ENCODE measurements around the gene WWP2.
"Not testable (repeated sequence)": the region's sequence is repeated elsewhere in the genome, so short reads cannot be mapped to it uniquely, and the experiment has no call there.

The WWP2 gene

DNA sequence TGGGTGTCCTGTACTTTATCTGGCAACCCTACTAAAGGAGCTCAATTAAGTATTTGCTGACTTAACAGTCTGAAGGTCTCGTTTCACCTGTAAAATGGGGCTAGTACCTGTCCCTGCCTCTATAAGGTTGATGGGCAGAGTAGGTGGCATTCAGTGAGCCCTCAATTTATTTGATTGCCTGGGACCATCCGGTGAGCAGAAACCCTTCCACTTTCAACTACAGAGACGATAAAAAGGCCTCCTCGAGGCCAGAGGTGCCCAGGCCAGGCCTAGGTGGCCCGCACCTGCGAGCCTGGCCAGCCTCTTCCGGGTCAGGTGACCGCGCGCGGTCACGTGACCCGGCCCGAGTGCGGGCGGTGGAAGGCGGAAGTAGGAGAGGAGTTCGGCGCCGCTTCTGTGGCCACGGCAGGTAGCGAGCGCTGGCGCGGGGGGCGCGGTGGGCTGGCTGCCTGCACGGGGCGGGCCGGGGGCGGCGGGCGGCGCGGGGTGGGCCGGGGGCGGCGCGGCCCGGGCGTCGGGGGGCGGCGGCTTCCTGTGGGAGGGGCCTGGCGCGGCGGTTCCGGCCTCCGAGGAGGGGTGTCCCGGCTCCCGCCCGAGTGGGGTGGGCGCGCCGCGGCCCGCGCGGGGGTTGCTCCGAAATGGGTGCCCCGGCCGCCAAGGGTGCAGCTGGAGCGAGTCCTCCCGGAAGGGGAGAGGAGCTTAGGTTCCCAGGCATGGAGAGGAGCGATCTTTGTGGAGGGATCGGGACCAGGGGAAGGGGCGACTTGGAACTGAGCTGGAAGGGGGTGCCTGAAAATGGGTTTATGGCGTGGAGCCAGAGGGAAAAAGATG, at the start of gene WWP2:
TSS of gene WWP2 (plus strand) at position 350 of the 831 bp plus-strand sequence. CDS start 24,679 bp downstream, outside the sequence.
- DNase-seq, result peak; percentile 85

DNA sequence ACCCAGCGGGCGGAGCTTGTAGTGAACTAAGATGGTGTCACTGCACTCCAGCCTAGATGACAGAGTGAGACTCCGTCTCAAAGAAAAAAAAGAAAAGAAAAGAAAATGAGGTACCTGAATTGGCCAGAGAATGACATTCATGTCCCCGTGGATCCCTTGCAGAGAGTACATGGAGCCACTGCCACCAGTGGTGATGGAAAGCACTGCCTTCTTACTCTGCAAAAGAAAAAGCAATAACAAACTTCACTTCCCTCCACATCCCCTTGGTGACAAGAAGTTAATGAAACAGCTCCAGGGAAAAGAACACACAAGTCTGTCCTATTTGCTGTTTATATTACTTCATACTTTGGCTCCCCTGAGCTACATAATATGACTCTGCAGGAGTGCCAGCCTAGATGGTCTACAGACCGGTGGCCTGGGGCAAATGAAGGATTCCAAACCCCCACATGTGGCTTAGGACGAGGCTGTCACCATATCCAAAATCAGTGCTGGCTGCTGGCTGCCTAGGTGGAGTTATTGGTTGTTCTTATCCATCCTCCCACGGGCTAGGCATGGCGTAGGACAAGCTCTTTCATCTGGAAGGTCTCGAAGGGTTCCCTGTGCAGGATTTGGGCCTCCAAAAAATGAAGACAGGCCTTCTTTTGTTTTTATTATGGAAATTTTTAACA, 49.1 kb upstream of the WWP2 start:
- DNase-seq, result no peak

- no peak for DNase-seq
These were observed 45.1 kb upstream of the WWP2 start for GRCh38 chr16:69717066-69717465.

- no peak for DNase-seq
These were observed 43.9 kb upstream of the WWP2 start for GRCh38 chr16:69718111-69718764.

DNA sequence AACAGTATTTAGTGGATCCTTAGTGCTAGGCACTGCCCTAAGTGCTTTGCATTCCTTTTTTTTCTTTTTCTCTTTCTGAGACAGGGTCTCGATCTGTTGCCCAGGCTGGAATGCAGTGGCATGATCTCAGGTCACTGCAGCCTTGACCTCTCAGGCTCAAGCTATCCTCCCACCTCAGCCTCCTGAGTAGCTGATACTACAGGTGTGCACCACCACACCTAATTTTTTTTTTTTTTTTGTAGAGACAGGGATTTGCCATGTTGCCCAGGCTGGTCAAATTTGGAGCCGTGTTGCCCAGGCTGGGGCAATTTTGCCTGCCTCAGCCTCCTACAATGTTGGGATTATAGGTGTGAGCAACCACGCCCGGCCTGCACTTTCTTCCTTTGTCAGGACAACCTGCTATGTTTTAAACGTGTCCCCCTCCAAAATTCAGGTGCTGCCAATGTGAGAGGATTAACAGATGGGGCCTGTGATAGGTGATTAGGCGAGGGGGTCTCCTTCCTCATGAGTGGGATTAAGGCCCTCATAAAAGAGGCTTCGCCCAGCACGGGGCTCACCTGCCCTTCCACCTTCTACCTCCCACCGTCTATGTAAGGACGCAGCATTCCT, 41.2 kb upstream of the WWP2 start:
- no peak for DNase-seq

- no peak for DNase-seq
These were observed 40.6 kb upstream of the WWP2 start for GRCh38 chr16:69721441-69721957.

DNA sequence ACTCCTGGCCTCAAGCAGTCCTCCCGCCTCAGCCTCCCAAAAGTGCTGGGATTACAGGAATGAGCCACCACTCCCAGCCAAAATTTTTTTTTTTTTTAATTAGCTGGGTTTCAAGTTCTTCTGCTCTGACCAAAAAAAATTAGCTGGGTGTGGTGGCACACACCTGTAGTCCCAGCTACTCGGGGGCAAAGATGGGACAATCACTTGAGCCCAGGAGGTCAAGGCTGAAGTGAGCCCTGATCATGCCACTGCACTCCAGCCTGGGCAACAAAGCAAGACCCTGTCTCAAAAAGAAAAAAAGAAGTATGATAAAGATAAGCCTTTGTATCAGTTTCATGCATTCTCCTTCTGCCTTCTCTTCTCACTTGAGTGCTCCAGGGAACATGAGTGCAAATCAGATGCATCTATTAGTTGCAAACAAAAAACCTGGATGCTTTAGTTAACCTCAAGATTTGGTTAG, 37.7 kb upstream of the WWP2 start:
- DNase-seq, result no peak

GRCh38 chr16:69724981-69725479, 37.1 kb upstream of the WWP2 start:
- DNase-seq, result no peak

DNA sequence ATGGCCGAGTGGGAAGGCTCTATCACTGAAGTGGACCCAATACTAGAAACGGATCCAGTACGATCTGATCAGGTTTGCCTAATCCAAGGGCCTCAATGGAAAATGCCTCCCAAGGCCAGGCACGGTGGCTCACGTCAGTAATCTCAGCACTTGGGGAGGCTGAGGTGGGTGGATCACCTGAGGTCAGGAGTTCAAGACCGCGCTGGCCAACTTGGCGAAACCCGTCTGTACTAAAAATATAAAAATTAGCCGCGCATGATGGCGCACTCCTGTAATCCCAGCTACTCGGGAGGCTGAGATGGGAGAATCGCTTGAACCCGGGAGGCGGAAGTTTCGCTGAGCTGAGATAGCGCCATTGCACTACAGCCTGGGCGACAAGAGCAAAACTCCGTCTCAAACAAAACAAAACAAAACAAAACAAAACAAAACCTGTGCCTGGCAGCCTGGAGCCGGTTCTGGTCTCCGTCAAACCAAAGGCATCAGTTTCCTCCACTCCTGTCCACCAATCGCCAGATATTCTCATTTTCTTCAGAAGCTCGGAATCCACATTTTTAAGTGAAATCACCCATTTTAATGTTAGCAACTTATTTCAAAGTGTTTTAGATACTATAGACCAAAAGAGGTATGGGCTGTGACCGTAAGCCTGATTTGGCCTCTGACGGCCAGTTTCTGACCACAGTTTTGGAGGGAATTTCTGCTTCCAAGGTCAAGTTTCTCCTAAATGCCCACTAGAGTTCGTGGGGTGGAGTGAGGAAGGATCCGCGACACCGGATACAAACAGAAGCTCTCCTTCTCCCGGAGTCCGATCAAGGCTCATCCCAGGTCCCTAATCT, 36.4 kb upstream of the WWP2 start:
- no peak for DNase-seq

GRCh38 chr16:69726313-69727060, 35.6 kb upstream of the WWP2 start, which contains the start of gene NQO1:
TSS of gene NQO1 (minus strand) at chr16:69726560. CDS start at chr16:69726439, 121 bp downstream.
- peak; percentile 88 for DNase-seq

- no peak for DNase-seq
These were observed 34.2 kb upstream of the WWP2 start for GRCh38 chr16:69727916-69728270.

- DNase-seq, result not testable (repeated sequence)
These were observed 33.1 kb upstream of the WWP2 start for GRCh38 chr16:69729030-69729429.

- DNase-seq, result not testable (repeated sequence)
These were observed 30.9 kb upstream of the WWP2 start for GRCh38 chr16:69731280-69731679.

DNA sequence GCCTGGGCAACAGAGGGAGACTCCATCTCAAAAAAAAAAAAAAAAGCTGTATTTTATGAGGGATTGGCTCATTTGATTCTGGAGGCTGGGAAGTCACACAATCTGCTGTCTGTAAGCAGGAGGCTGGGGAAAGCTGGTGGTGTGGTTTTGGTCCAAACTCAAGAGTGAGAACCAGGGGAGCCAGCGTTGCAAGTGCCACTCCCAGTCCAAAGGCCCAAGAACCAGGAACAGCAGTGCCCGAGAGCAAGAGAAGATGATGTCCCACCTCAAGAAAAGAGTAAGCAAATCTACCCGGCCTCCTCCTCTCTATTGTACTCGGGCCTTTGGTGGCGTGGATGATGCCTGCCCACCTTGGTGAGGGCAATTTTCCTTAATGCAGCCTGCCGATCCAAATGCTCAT, 30.0 kb upstream of the WWP2 start:
- DNase-seq, result no peak

DNA sequence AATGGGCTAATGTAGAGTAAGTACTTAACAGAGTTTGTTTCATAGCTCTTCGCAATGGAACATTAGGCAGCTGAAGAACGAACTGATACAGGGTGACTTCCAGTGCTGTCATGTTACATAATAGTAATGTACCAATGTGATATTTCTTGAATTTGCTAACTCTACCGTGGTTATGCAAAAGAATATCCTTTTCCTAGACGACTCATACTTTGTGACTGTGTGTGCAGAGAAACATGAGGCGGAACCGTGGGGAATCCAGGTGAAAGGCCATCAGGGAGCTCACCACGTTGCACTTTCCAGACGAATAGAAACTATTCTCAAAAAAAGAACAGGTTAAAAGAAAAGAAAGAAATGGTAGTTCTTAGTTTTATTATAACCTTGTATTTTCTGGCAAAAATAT, 20.6 kb upstream of the WWP2 start:
- no peak for DNase-seq

DNA sequence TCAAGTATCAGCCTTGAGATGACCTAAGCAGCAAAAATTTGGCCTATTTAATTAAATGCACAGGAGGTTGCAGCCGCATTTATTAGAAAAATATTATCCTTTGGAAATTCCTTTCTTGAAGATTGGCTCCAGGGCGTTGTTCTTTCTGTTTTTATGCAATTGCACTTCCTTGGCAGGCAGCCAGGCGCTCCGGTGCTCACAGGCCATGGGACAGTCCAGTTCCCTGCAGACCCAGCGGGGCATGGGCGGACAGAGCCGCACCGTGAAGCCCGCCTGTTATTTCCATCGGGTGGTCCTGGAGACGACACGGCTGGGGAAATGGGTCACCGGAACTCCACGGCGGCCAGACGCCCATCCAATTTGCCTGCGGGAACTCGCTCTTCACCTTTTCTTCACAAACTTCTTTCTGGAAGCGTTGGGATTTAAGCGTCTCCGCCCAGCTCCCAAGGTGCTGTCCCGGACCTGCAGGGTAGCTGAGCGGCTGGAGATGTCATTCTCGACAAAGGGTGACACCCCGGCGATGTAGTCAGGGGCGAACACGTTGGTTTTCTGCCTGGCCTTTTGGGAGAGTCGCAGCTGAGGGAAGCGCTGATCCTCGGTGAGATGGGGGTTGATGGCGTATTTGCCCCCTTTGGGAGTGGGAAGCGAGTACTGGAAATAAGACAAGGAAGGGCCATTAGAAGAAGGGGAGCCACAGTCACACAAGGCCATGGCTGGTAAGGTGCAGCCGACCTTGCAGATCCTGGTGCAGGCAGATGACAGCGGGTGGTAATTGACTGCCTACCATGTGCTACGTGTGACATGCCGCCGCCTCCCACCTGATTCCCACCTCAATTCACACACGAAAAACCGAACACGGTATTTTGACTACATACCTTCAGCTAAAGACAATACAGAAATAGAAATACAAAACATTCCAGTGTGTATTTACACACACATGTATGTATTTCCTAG, 19.9 kb upstream of the WWP2 start:
- no peak for DNase-seq

DNA sequence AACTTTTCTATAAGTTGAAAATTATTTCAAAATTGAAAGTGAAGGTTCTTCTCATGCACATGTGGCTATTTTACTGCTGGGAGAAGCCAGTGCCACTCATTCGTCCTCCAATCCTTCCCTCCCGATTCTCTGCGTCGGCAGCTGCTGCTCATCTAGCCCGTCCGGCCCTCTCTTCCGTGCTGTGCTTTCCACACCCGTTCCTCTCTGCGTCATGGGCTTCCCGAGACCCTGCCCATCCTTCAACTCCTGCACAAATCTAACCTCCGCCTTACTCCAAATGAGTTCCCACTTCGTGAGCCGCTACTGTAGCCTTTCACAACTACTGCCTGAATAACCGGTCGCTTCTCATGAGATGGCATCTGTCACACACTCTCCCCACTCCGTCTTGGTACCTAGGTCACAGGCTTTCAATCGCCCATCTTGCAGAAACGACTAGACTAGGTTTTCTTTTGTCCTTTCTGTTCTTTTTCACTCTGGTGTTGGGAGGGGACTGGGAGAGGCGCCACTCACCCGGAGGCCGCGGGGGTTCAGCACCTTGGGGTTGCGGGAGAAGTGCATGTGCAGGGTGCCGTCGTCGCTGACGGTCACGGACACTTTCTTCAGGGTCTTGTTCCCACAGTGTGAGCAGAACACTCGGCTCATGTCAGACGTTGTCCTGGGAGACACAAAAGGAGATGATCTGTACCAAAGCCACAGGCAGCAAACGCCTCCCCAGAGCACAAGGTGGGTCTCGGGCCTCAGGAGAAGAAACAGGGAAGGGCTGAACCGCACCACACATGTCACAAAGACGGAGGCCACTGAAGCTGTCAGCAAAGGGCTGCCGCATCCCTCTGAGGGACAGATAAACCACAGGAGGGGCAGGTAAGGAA, 17.5 kb upstream of the WWP2 start:
- DNase-seq, result no peak

- DNase-seq, result no peak
These were observed 16.9 kb upstream of the WWP2 start for GRCh38 chr16:69745232-69745612.

DNA sequence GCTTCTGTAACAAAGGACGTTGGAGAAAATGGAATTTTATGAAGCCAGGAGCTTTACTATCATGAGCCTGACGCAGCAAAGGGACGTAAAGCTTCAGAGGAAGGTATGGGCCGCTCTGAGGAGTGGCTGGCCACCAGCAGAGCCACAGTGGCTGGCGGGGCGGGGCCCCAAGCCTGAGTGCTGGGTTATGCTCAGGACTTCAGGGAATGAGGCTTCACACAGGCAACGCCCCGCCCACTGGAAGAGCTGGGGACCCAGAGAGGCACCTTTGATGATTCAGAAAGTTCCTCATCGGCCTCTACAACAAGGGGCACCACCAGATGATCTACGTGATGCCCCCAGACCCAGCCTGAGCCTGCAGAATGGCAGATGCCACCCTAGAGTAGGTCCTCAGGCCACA, 16.2 kb upstream of the WWP2 start:
- DNase-seq, result no peak

All from CD4-positive, alpha-beta T cell treated with Interleukin-10 for 1 hour (primary cell).